GM12891 (cell line): ENCODE results near the gene B3GNT3.
"Not testable (repeated sequence)": the region's sequence is repeated elsewhere in the genome, so short reads cannot be mapped to it uniquely, and the experiment has no call there.

Source experiments
- DNase-seq: peaks from one replicate; pipeline ENCODE4 v3.0.0; 2011; ENCODE audit warnings: low spot score; ENCODE audit not compliant: insufficient read length
- FAIRE-seq: peaks from 2 replicates; lab custom pipeline; 2011; peaks lifted over from hg19 to GRCh38; lab: Jason Lieb, UNC
- PAX5 ChIP-seq: IDR thresholded peaks from 2 replicates; pipeline ENCODE4 v1.6.1; 2011; ENCODE audit warnings: low read length, moderate library complexity, mild to moderate bottlenecking; ENCODE audit not compliant: insufficient read depth, severe bottlenecking
- POLR2A ChIP-seq: IDR thresholded peaks from 2 replicates; pipeline ENCODE4 v1.6.1; 2011; ENCODE audit warnings: low read depth, low read length, control low read depth
- POLR2AphosphoS5 ChIP-seq: IDR thresholded peaks from 2 replicates; pipeline ENCODE4 v1.6.1; 2011; ENCODE audit warnings: low read depth, low read length, control low read depth
- POU2F2 ChIP-seq: IDR thresholded peaks from 2 replicates; pipeline ENCODE4 v1.6.1; 2011; ENCODE audit warnings: low read depth, mild to moderate bottlenecking, control low read depth, low read length, moderate library complexity
- SPI1 ChIP-seq: IDR thresholded peaks from 2 replicates; pipeline ENCODE4 v1.6.1; 2011; ENCODE audit warnings: low read depth, low read length, control low read depth
- TAF1 ChIP-seq: IDR thresholded peaks from 2 replicates; pipeline ENCODE4 v1.6.1; 2011; ENCODE audit warnings: low read depth, low read length, control low read depth

The B3GNT3 gene

DNA sequence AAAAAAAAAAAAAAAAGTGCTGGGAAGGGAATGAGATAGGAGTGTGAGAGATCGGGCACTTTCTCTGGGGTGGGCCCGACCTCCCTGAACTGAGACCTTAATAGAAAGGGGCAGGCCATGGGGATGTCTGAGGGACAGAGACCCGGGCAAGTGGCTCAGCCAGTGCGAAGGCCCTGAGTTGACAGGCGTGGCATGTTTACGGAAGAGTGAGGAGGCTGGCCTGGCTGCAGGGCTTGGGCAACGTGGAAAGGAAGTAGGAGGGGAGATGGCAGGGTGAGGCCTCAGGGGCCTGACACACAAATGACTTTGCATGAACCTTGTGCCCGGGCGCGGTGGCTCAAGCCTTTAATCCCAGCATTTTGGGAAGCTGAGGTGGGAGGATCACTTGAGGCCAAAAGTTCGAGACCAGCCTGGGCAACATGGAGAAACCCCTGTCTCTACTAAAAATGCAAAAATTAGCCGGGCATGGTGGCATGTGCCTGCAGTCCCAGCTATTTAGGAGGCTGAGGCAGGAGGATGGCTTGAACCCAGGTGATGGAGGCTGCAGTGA, 29.8 kb upstream of the B3GNT3 start:
- DNase-seq = no peak
- TF ChIP-seq SPI1 = no peak
- TF ChIP-seq POU2F2 = no peak
- TF ChIP-seq POLR2AphosphoS5 = no peak
- TF ChIP-seq TAF1 = no peak
- no peak for TF ChIP-seq POLR2A
- TF ChIP-seq PAX5 = no peak
- FAIRE-seq = no peak

DNA sequence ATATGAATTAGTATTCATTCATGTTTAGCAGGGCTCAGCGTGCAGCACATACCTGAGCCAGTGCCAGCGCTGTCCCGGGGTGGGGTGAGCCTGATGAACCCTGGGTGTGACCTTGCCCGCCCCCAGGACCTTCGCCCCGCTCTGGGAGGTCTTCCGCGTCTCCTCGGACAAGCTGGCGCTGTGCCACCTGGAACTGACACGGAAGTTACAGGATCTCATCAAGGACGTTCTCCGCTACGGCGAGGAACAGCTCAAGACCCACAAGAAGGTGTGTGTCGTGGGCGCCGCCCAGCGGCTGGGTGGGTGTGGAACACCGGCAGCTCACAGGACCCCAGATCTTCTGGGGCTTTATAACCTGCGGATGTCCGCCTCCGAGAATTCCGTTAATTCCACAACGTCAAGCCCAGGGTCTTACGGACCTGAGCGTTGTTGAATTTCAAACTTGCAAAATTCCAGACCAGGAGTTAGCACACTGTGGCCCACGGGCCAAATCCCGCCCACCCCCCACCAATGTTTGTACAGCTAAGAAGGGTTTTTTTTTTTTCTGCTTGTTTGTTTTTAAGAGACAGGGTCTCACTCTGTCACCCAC, 28.3 kb upstream of the B3GNT3 start:
- FAIRE-seq (peak; percentile 43), DNase-seq (no peak)
- TF ChIP-seq TAF1 = no peak
- no peak for TF ChIP-seq POU2F2
- no peak for TF ChIP-seq POLR2A
- TF ChIP-seq SPI1 = no peak
- no peak for TF ChIP-seq PAX5
- no peak for TF ChIP-seq POLR2AphosphoS5

DNA sequence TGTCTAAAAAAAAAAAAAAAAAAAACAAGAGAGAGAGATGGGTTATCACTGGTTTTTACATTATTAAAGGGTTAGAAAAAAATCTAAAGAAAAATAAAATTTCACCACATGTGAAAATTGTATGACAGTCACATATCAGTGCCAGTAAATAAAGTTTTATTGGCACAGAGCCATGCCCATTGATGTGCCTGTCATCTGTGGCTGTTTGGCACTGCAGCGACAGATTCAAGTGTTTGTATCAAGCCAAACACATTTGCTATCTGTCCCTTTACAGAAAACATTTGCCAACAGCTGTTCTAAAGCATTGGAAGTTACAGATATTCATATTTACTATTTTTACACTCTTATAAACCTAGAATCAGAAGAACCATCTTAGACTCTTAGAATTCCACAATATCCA, 27.4 kb upstream of the B3GNT3 start:
- DNase-seq (no peak), FAIRE-seq (no peak)
- no peak for TF ChIP-seq PAX5
- TF ChIP-seq SPI1 = no peak
- TF ChIP-seq POLR2AphosphoS5 = no peak
- no peak for TF ChIP-seq TAF1
- TF ChIP-seq POLR2A = no peak

DNA sequence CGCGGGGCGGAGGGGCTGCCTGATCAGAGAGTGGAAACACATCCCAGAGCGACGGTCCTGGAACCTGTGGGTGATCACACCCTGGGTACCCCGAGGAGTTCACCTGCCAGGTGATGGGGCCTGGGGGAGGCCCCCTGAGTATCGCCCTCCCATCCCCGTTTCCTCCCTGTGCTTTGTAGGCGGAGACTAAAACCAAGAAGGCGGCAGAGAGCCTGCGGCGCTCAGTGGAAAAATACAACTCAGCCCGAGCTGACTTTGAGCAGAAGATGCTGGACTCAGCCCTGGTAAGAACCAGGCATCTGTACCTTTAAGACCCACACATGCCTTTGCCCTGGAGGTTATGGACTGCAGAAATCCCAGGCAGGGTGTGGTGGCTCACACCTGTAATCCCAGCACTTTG, 24.3 kb upstream of the B3GNT3 start:
- no peak for TF ChIP-seq SPI1
- no peak for TF ChIP-seq POLR2A
- no peak for TF ChIP-seq PAX5
- no peak for TF ChIP-seq POU2F2
- TF ChIP-seq POLR2AphosphoS5 = no peak
- no peak for TF ChIP-seq TAF1
- FAIRE-seq = no peak

DNA sequence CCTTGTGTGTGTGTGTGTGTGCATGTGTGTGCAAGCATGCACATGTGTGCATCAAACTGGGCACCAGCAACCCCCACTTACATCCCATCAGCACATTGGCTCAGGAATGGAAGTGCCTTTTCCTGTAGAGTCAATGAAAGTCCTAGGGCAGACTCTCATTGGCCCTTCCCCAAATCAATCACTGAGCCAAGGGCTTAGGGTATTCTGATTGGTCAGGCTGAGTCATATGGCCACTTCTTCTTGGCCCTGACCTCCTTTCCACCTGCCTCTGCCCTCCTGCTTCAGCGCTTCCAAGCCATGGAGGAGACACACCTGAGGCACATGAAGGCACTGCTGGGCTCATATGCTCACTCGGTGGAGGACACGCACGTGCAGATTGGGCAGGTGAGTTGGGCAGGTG, 22.8 kb upstream of the B3GNT3 start:
- FAIRE-seq (no peak), DNase-seq (no peak)

More for the DNA sequence above, 24.3 kb upstream of the B3GNT3 start:
- DNase-seq = no peak

DNA sequence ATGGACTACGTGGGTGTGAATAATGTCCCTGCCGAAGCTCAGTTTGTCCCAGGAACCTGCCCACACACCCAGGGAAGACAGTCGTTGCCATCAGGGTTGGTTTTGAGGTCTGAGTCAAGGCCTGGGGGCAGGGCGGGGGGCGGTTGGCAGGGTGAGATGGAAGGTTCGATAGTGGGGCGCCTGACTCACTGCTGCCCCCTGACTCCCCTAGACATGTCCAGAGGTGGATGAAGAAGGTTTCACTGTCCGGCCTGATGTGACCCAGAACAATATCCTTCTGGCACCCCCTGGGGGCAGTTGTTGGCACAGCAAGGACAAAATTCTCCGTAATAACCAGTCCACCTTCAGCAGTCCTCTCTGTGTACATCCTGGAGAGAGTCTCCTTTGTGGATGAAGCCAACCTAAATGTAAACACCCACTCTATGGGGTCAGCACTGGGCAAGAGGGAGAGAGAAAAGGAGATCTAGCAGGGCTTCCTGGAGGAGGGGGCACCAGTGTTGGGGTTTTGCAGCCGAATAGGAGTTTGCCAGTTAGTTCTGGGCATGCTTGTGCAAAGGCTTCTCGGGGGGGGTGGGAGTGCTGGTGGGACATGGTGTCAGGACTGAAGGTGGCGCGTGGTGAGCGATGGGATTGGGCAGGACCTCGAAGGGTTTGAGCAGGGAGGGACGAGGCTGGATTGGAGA, 19.6 kb upstream of the B3GNT3 start:
- FAIRE-seq (peak; percentile 71), DNase-seq (no peak)

More for the DNA sequence above, 22.8 kb upstream of the B3GNT3 start:
- TF ChIP-seq POU2F2 (no peak), TAF1 (no peak), POLR2AphosphoS5 (no peak), PAX5 (no peak), POLR2A (no peak), SPI1 (no peak)

DNA sequence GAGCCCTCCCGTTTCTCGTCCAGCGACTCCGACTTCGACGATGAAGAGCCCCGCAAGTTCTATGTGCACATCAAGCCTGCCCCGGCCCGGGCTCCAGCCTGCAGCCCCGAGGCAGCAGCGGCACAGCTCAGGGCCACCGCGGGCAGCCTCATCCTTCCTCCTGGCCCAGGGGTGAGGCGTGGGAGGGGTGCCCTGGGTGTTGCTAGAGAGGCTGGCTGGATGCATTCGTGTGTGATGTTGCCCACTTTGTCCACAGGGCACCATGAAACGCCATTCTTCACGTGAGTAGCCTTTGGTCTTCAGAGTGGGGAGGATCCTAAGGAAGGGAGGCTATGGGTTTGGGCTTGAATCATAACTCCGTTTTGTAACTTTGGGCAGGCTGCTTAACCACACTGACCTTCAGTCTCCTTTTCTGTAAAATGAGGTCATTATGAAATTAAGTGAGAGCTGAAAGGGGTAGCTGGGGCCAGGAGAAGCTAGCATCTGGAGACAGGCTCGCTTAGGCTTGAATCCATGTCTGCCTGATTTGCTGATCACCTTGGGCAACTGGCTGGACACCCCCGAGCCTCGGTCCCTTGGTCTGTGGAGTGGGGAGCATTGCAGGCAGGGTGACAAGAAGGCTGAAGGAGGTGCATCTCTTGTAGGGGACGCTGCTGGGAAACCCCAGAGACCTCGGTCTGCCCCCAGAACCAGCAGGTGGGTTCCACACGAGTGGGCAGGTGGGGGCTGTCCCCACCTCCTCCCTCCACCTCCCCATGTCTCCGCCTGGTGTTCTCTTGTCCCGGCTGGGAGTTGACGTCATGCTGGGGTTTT, 18.7 kb upstream of the B3GNT3 start:
- TF ChIP-seq POLR2A = no peak
- TF ChIP-seq POU2F2 = peak; percentile 71
- TF ChIP-seq POLR2AphosphoS5 = no peak
- TF ChIP-seq TAF1 = no peak
- TF ChIP-seq PAX5 = peak; percentile 96
- no peak for TF ChIP-seq SPI1
- peak; percentile 77 for DNase-seq
- FAIRE-seq = peak; percentile 89

More for the DNA sequence above, 19.6 kb upstream of the B3GNT3 start:
- no peak for TF ChIP-seq TAF1
- no peak for TF ChIP-seq PAX5
- TF ChIP-seq POU2F2 = no peak
- TF ChIP-seq POLR2AphosphoS5 = no peak
- TF ChIP-seq SPI1 = no peak
- TF ChIP-seq POLR2A = no peak

DNA sequence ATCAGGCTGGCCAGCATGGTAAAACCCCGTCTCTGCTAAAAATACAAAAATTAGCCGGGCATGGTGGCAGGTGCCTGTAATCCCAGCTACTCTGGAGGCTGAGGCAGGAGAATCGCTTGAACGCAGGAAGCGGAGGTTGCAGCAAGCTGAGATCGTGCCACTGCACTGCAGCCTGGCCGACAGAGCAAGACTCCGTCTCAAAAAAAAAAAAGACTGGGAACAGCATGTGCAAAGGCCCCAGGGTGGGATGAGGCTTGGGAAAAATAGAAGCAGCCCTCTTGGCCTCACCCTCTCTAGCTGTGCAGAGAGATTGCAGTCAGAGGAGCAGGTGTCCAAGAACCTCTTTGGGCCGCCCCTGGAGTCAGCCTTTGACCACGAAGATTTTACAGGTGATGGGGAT, 17.1 kb upstream of the B3GNT3 start:
- not testable (repeated sequence) for FAIRE-seq, DNase-seq

DNA sequence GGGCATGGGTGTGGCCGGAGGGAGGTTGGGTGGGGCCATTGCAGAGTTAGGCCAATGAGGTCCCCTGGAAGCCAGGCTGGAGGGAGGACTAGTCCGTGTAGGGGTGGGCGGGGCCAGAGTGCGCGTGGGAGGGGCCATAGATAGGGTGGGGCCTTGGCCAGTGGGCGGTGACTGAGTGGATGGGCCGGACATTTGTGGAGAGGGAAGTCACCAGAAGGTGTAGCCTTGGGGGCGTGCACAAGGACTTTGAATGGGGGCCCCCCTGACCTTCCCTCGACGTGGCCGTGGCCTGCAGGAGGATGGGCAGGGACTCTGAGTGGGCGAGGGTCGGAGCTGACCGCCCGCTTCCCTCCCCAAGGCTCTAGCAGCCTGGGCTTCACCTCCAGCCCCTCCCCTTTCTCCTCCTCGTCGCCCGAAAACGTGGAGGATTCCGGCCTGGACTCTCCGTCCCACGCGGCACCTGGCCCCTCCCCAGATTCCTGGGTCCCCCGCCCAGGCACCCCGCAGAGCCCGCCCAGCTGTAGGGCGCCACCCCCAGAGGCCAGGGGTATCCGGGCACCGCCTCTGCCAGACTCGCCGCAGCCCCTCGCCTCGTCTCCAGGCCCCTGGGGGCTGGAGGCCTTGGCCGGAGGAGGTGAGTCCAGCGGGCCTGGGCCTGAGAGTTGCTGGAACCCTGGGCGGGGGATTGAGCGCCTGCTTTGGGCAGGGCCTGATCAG, 16.5 kb upstream of the B3GNT3 start:
- no peak for TF ChIP-seq POLR2A
- no peak for TF ChIP-seq POLR2AphosphoS5
- no peak for TF ChIP-seq SPI1
- TF ChIP-seq TAF1 = no peak
- TF ChIP-seq PAX5 = no peak
- TF ChIP-seq POU2F2 = no peak
- peak; percentile 65 for DNase-seq
- peak; percentile 59 for FAIRE-seq
